H1 (cell line): Measurements from ENCODE around the gene IKBIP. TPM values are rescaled to one million over a fixed set of nuclear protein-coding genes. Genes with fewer than 3 reads are reported as not detected.
A peak's percentile ranks its signal among the peaks of the same experiment; 100 is the strongest.

Source experiments
- CTCF ChIA-PET: fragments of 300-600 bp; sonication (Branson Sonifier 250); formaldehyde crosslinking; loops from one replicate; lab custom pipeline; 2021; ENCODE audit not compliant: partially characterized antibody; lab: Charles Lee
- POLR2A ChIA-PET: fragments of 300-600 bp; sonication (Branson Sonifier 250); formaldehyde crosslinking; loops from one replicate; lab custom pipeline; 2021; ENCODE audit warnings: inconsistent platforms; ENCODE audit not compliant: partially characterized antibody; lab: Charles Lee
- DNase-seq, 2 experiments: peaks; one replicate each; pipeline versions ENCODE4 v3.0.0 to v3.0.0-alpha.2; 2010 to 2022; ENCODE audit warnings: low spot score in 2 of 2, low read depth in 1 of 2, mixed read lengths in 1 of 2
- FAIRE-seq: peaks from 2 replicates; lab custom pipeline; 2011; peaks lifted over from hg19 to GRCh38; lab: Jason Lieb, UNC
- H2AFZ ChIP-seq: 2 replicates; pipeline ENCODE4 v1.8.1; 2012; ENCODE audit warnings: low read length, inconsistent platforms
- H2AK5ac ChIP-seq: 2 replicates; pipeline ENCODE4 v1.6.1; 2013; ENCODE audit warnings: low read depth, low read length
- H2BK120ac ChIP-seq: replicated peaks from 2 replicates; pipeline ENCODE3; 2013; ENCODE audit warnings: low read depth, low read length, inconsistent platforms
- H2BK12ac ChIP-seq: 2 replicates; pipeline ENCODE4 v1.6.1; 2013; ENCODE audit warnings: low read depth, low read length
- H2BK15ac ChIP-seq: 2 replicates; pipeline ENCODE4 v1.6.1; 2013; ENCODE audit warnings: low read length
- H2BK20ac ChIP-seq: 2 replicates; pipeline ENCODE4 v1.6.1; 2013; ENCODE audit warnings: low read length
- H2BK5ac ChIP-seq: 2 replicates; pipeline ENCODE4 v1.6.1; 2013; ENCODE audit warnings: low read depth, low read length
- H3K14ac ChIP-seq: 2 replicates; pipeline ENCODE4 v1.6.1; 2013; ENCODE audit warnings: inconsistent platforms; ENCODE audit not compliant: insufficient read length
- H3K18ac ChIP-seq: 2 replicates; pipeline ENCODE4 v1.6.1; 2013; ENCODE audit warnings: low read length; ENCODE audit errors: extremely low read depth
- H3K23ac ChIP-seq: 2 replicates; pipeline ENCODE4 v1.6.1; 2013; ENCODE audit warnings: inconsistent platforms; ENCODE audit not compliant: insufficient read length
- H3K23me2 ChIP-seq: 2 replicates; pipeline ENCODE4 v1.6.1; 2013; ENCODE audit warnings: low read depth, low read length
- H3K27ac ChIP-seq: 2 replicates; pipeline ENCODE4 v1.6.1; 2011; ENCODE audit warnings: low read depth, low read length, inconsistent platforms
- H3K27me3 ChIP-seq, 4 experiments: replicated peaks in 1 of 4; 1 replicate in 1 of 4; 2 replicates in 3 of 4; pipeline versions ENCODE4 v1.6.1 to v1.8.1; 2011 to 2013; ENCODE audit warnings: low read length in 3 of 4, mild to moderate bottlenecking in 3 of 4, inconsistent platforms in 2 of 4, mixed read lengths in 2 of 4, moderate library complexity in 1 of 4; ENCODE audit not compliant: control insufficient read depth in 3 of 4, insufficient read depth in 3 of 4; ENCODE audit errors: extremely low read depth in 1 of 4
- H3K36me3 ChIP-seq, 4 experiments: 2 replicates each; pipeline versions ENCODE4 v1.6.1 to v1.8.1; 2011 to 2013; ENCODE audit warnings: mild to moderate bottlenecking in 4 of 4, low read length in 3 of 4, moderate library complexity in 2 of 4, control low read depth in 1 of 4, inconsistent platforms in 1 of 4; ENCODE audit not compliant: insufficient read depth in 4 of 4, control insufficient read depth in 2 of 4
- H3K4ac ChIP-seq: replicated peaks from 2 replicates; pipeline ENCODE3; 2013; ENCODE audit warnings: low read length, low read depth, mixed read lengths, inconsistent platforms; ENCODE audit not compliant: insufficient read length
- H3K4me1 ChIP-seq, 4 experiments: replicated peaks in 1 of 4; 1 replicate in 1 of 4; 2 replicates in 3 of 4; pipeline versions ENCODE4 v1.6.1 to v1.8.1; 2011 to 2013; ENCODE audit warnings: low read length in 3 of 4, inconsistent platforms in 2 of 4, mixed read lengths in 1 of 4; ENCODE audit not compliant: insufficient read depth in 4 of 4, control insufficient read depth in 3 of 4
- H3K4me2 ChIP-seq, 2 experiments: 2 replicates each; pipeline versions ENCODE4 v1.6.1 to v1.8.1; 2011 to 2013; ENCODE audit warnings: low read depth in 2 of 2, low read length in 2 of 2, control low read depth in 1 of 2, inconsistent platforms in 1 of 2, mild to moderate bottlenecking in 1 of 2; ENCODE audit not compliant: insufficient read depth in 1 of 2
- H3K4me3 ChIP-seq, 4 experiments: fragments of 200-600, 300-600 bp in 1 of 4; sonication (generic), shearing (Covaris generic), sonication (Bioruptor Twin) in 1 of 4; 2 replicates each; pipeline versions ENCODE4 v1.5.1 to v1.8.1; 2011 to 2016; ENCODE audit warnings: low read length in 4 of 4, low read depth in 3 of 4, control low read depth in 2 of 4, inconsistent platforms in 2 of 4, mild to moderate bottlenecking in 2 of 4, mixed read lengths in 1 of 4, moderate library complexity in 1 of 4; ENCODE audit not compliant: insufficient read depth in 2 of 4; ENCODE audit errors: extremely low read depth in 1 of 4
- H3K56ac ChIP-seq: replicated peaks from 2 replicates; pipeline ENCODE3; 2013; ENCODE audit warnings: low read depth, mild to moderate bottlenecking, mixed read lengths, low read length, inconsistent platforms; ENCODE audit not compliant: insufficient read length
- H3K79me1 ChIP-seq: 2 replicates; pipeline ENCODE4 v1.6.1; 2013; ENCODE audit warnings: low read depth, low read length, control low read depth
- H3K79me2 ChIP-seq, 2 experiments: 2 replicates each; pipeline versions ENCODE4 v1.6.1 to v1.8.1; 2012 to 2013; ENCODE audit warnings: low read length in 2 of 2, mild to moderate bottlenecking in 2 of 2, inconsistent platforms in 1 of 2; ENCODE audit not compliant: insufficient read depth in 2 of 2, control insufficient read depth in 1 of 2
- H3K9ac ChIP-seq, 4 experiments: replicated peaks in 1 of 4; 1 replicate in 1 of 4; 2 replicates in 3 of 4; pipeline versions ENCODE4 v1.6.1 to v1.8.1; 2011 to 2013; ENCODE audit warnings: low read depth in 3 of 4, low read length in 3 of 4, control low read depth in 2 of 4, mild to moderate bottlenecking in 2 of 4, moderate library complexity in 2 of 4, inconsistent platforms in 1 of 4; ENCODE audit errors: extremely low read depth in 1 of 4
- H3K9me3 ChIP-seq, 2 experiments: 2 replicates each; pipeline versions ENCODE4 v1.6.1 to v1.8.1; 2012 to 2013; ENCODE audit warnings: mild to moderate bottlenecking in 2 of 2, moderate library complexity in 2 of 2, control low read depth in 1 of 2, inconsistent platforms in 1 of 2, low read depth in 1 of 2, low read length in 1 of 2, mixed read lengths in 1 of 2; ENCODE audit not compliant: insufficient read depth in 2 of 2
- H4K20me1 ChIP-seq, 2 experiments: replicated peaks in 1 of 2; 2 replicates each; pipeline versions ENCODE3 to v1.8.1; 2011 to 2013; ENCODE audit warnings: inconsistent platforms in 2 of 2, low read length in 2 of 2, mild to moderate bottlenecking in 1 of 2; ENCODE audit not compliant: insufficient read depth in 2 of 2, control insufficient read depth in 1 of 2
- H4K5ac ChIP-seq: 2 replicates; pipeline ENCODE4 v1.6.1; 2013; ENCODE audit warnings: low read length, low read depth, mixed read lengths, inconsistent platforms; ENCODE audit not compliant: insufficient read length
- H4K8ac ChIP-seq: 2 replicates; pipeline ENCODE4 v1.8.0; 2013; ENCODE audit warnings: mild to moderate bottlenecking, moderate library complexity, low read length, inconsistent platforms; ENCODE audit not compliant: insufficient read depth; ENCODE audit errors: extremely low read depth
- H4K91ac ChIP-seq: replicated peaks from 2 replicates; pipeline ENCODE3; 2013; ENCODE audit warnings: low read length, mixed read lengths, inconsistent platforms; ENCODE audit not compliant: insufficient read length
- BCL11A ChIP-seq, 2 experiments: IDR thresholded peaks; one replicate each; pipeline ENCODE4 v1.6.1; 2011; ENCODE audit warnings: low read depth in 2 of 2, low read length in 2 of 2, mild to moderate bottlenecking in 2 of 2
- CBX5 ChIP-seq: fragments of 300-800, 300-1000 bp; sonication (generic); IDR thresholded peaks from 2 replicates; pipeline ENCODE4 v1.7.1; 2016; ENCODE audit warnings: antibody characterized with exemption, low read length, low read depth
- CEBPB ChIP-seq: IDR thresholded peaks from 2 replicates; pipeline ENCODE4 v1.6.1; 2012; ENCODE audit warnings: low read depth, low read length
- CREB1 ChIP-seq: IDR thresholded peaks from 2 replicates; pipeline ENCODE4 v1.6.1; 2012; ENCODE audit warnings: inconsistent platforms
- EGR1 ChIP-seq: IDR thresholded peaks from 2 replicates; pipeline ENCODE4 v1.6.1; 2011; ENCODE audit warnings: low read depth, low read length, borderline replicate concordance
- JUND ChIP-seq: IDR thresholded peaks from 2 replicates; pipeline ENCODE4 v1.6.1; 2011; ENCODE audit warnings: mild to moderate bottlenecking, improper control_type of control experiment, low read length
- KDM4A ChIP-seq: IDR thresholded peaks from one replicate; pipeline ENCODE4 v1.7.1; 2012; ENCODE audit warnings: low read depth, mild to moderate bottlenecking, moderate library complexity, low read length, inconsistent platforms; ENCODE audit not compliant: severe bottlenecking
- NRF1 ChIP-seq: IDR thresholded peaks from 2 replicates; pipeline ENCODE4 v1.6.1; 2011; ENCODE audit warnings: mild to moderate bottlenecking, low read depth, low read length, improper control_type of control experiment
- SAP30 ChIP-seq: fragments of 300-600 bp; sonication (generic); IDR thresholded peaks from 2 replicates; pipeline ENCODE4 v1.7.1; 2012; ENCODE audit warnings: low read length, moderate library complexity, mild to moderate bottlenecking, inconsistent platforms; ENCODE audit not compliant: insufficient read depth, insufficient replicate concordance
- SIN3A ChIP-seq, 2 experiments: IDR thresholded peaks in 1 of 2; conservative IDR thresholded peaks in 1 of 2; 2 replicates each; pipeline ENCODE4 v1.6.1; 2011 to 2012; ENCODE audit warnings: low read length in 2 of 2, improper control_type of control experiment in 1 of 2, low read depth in 1 of 2, mild to moderate bottlenecking in 1 of 2
- SP1 ChIP-seq: IDR thresholded peaks from 2 replicates; pipeline ENCODE4 v1.6.1; 2011; ENCODE audit warnings: low read depth, low read length
- SRF ChIP-seq: IDR thresholded peaks from 2 replicates; pipeline ENCODE4 v1.6.1; 2011; ENCODE audit warnings: mild to moderate bottlenecking, low read depth, low read length, moderate library complexity
- SUZ12 ChIP-seq: fragments of 200-600 bp; sonication (generic); IDR thresholded peaks from 2 replicates; pipeline ENCODE4 v1.6.1; 2012; ENCODE audit warnings: mild to moderate bottlenecking, inconsistent platforms, low read length, moderate library complexity, mixed read lengths
- WGBS, 2 experiments: shearing (Covaris generic) in 1 of 2; methylation state at CpG; one replicate each; pipeline versions ENCODE4 v1.1.6 to v1.1.7; 2013 to 2015; ENCODE audit warnings: low lambda C conversion rate in 2 of 2, mixed read lengths in 2 of 2, inconsistent platforms in 1 of 2, low coverage in 1 of 2, missing lambda C conversion rate in 1 of 2; ENCODE audit not compliant: insufficient replicate concordance in 2 of 2, insufficient coverage in 1 of 2, insufficient read length in 1 of 2; ENCODE audit errors: extremely low coverage in 1 of 2, missing lambda C conversion rate in 1 of 2; 5-methylcytosine and 5-hydroxymethylcytosine counted together
- polyA plus RNA-seq, 7 experiments: library from polyadenylated mRNA; depleted of rRNA in 3 of 7; stranded (reverse) in 5 of 7; unstranded in 2 of 7; fragments of >200 nt in 5 of 7; fragments of 200-250 nt in 2 of 7; gene quantifications; 1 replicate in 5 of 7; 2 replicates in 1 of 7; 4 replicates in 1 of 7; pipeline versions ENCODE4 v1.2.1 to v1.2.3, GENCODE V29; 2011 to 2013; ENCODE audit warnings: missing spikeins in 2 of 7, mixed read lengths in 2 of 7
- total RNA-seq: library from RNA; stranded (reverse); fragmentation: NEBNext Ultra II Directional; extraction: Animal tissue kit (Norgen Biotek cat#: 25700); gene quantifications from 2 replicates; pipeline ENCODE4 v1.2.1, GENCODE V29; 2021

The IKBIP gene
- total and polyA plus RNA-seq, 2 of the 8 experiments (the other 6 are each of a cell fraction or from before 2014, with no cell fraction given) = 2.7 to 12.4 TPM

GRCh38 chr12:98595243-98595988, 49.2 kb downstream of the IKBIP start:
- Histone ChIP-seq H3K9me3 (no peaks in the 10 kb centered on the region), H4K8ac (no peak overlapping the region), H3K79me2 (peaks cover 24 to 44% of the 10 kb centered on the region in 2 experiments), H4K5ac (no peak overlapping the region), H3K4me3 (peak overlapping the region; percentile 73 to 99 (median 91)), H3K4me1 (peaks cover 0 to 9% (median 4%) of the 10 kb centered on the region in 4 experiments; a peak in 2 of 7 replicates), H3K79me1 (no peaks in the 10 kb centered on the region), H3K36me3 (peaks cover 25 to 51% (median 45%) of the 10 kb centered on the region in 4 experiments), H2BK20ac (no peak overlapping the region), H2BK5ac (no peak overlapping the region), H2BK12ac (no peak overlapping the region), H2BK15ac (no peak overlapping the region), H3K23ac (no peak overlapping the region), H3K14ac (no peak overlapping the region), H3K4ac (no peak overlapping the region), H3K9ac (no peak overlapping the region; a peak in 3 of 7 replicates), H3K27me3 (no peaks in the 10 kb centered on the region), H3K27ac (no peak overlapping the region), H2BK120ac (no peak overlapping the region), H3K23me2 (peaks cover 2% of the 10 kb centered on the region; the same call in 1 of the 2 replicates), H3K18ac (no peak overlapping the region), H2AK5ac (no peak overlapping the region), H4K20me1 (peaks cover 13 to 20% of the 10 kb centered on the region in 2 experiments), H2AFZ (no peak overlapping the region), H3K4me2 (peak overlapping the region; percentile 81 to 95), H4K91ac (no peak overlapping the region), H3K56ac (no peak overlapping the region)
- 100% methylated on average over 3 of the region's 3 CpGs; no CpG with 5 or more reads in 1 of the 2 experiments for WGBS, 2 experiments
- FAIRE-seq (no peak), DNase-seq (peak in 1 of 2 experiments; percentile 14)
- POLR2A ChIA-PET = interaction anchor here (1.4 to 6.2 kb wide), 7 partner anchors 10 to 80 kb away, joined by 3 to 48 read pairs (median 8); partner anchors contain the start of genes IKBIP and TMPO
- CTCF ChIA-PET = interaction anchor here (0.6 to 8.9 kb wide), 9 partner anchors 8 to 178 kb away, joined by 3 to 68 read pairs (median 4); no protein-coding TSS in a partner anchor
- TF ChIP-seq CBX5 (no peak), JUND (no peak), SIN3A (conservative IDR thresholded peaks at IDR 0.05 in 1 of 2, IDR thresholded peaks at IDR 0.05 in 1 of 2; ENCODE audit: low read depth in 1 of 2, low read length in 2 of 2) (no peak), SRF (no peak), CEBPB (no peak), SAP30 (no peak), SUZ12 (no peak), SP1 (no peak), NRF1 (no peak), BCL11A (IDR thresholded peaks at IDR 0.05; ENCODE audit: low read depth in 2 of 2, low read length in 2 of 2) (no peak), KDM4A (no peak), CREB1 (no peak), EGR1 (no peak)
